HG02943 (cell line): Measurements from ENCODE around the gene BBS10.
"Not testable (repeated sequence)": the region's sequence is repeated elsewhere in the genome, so short reads cannot be mapped to it uniquely, and the experiment has no call there.

Source experiments
- ATAC-seq: cut with Tn5 transposase; IDR thresholded peaks from one replicate; pipeline ENCODE4 v1.9.1; 2021; ENCODE audit warnings: mild to moderate bottlenecking, low read depth, moderate library complexity; ENCODE audit not compliant: unreplicated experiment

The BBS10 gene

DNA sequence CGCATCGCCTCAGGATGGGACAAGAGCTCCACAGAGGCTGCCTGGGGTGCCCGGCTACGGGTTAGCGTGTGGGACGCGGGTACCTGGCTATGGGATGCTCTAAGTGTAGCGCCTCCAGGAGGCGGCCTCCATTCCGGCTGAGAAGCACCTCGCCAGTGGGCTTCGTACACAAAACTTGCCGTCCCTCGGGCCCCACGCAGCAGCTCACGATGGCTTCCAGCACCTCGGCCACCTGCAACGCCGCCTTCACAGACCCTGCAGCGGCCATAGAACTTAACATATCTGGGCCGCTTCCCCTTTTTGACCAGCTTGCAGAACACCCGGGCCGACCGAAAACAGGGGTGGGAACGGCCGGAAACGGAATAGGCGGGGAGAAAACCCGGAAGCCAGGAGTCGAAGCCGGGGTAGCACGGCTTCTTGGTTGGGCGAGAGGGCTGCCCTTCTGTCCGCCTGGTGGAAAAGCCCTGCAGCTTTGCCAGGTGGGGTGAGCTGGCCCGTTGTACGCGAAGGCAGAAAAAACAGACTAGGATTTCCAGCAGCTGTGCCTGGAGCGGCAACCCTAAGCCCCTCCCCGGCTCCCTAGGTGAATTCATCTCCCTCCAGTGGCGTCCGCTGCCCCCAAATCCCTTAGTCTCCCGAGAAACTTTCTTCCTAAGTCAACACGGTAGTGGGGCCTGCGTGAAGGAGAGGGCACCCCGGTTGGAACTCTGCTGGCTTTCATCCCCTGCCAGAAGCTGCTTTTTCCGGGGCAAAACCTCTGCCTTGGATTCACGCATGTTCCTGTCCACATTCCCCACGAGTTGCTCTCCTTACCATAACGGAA is at the start of gene BBS10:
TSS of gene BBS10 (minus strand) at position 337 of the 823 bp plus-strand sequence. CDS start at position 280, 57 bp downstream.
- peak; percentile 98 for ATAC-seq

DNA sequence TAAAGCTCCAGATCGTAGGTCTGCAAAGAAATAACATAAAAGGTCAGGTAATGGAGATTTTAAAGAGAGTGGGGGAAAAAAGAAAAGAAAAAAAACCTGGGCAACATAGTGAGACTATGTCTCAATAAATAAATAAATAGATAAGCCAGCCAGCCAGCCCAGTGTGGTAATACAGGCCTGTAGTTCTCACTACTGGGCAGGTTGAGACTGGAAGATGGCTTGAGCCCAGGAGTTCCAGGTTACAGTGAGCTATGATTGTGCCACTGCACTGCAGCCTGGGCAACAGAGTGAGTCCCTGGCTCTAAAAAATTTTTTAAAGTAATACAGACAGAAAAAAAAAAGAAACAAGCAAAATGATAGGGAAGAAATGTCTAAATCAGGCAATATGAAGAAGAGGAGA is 43.2 kb upstream of the BBS10 start:
- ATAC-seq: no peak

DNA sequence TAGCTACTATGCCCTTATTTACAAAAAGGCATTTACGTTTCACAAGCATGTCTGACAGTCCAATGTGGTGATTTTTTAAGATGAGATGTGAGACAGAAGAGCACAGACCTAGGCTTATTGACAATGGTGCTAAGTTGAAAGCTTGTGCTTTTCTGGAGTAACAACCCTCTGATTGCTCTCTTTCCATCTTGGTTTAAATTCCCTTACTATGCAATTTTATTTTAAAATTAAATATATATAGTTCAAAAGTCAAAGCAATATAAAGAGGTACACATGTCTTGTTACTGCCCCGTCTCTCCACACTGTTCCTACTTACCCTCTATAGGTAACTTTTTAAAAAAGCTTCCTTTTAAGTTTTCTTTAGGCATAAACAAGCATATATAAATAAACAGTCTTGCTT is 39.4 kb upstream of the BBS10 start:
- no peak for ATAC-seq

DNA sequence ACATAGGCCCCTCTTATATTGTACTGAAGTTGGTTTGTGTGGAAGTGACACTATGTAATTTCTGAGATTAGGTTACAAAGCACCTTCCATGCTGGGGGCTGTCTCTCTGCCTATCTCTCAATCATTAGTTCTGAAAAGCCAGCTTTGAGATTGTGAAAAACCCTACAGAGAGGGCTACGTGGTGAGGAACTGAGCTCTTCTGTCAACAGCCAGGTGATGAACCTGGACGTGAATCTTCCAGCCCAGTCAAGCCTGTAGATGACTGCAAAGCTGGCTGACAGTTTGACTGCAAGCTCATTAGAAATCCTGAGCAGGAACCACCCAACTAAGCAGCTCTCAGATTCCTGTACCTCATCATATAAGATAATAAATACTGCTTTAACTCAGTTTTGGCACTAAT is 36.3 kb upstream of the BBS10 start:
- no peak for ATAC-seq

DNA sequence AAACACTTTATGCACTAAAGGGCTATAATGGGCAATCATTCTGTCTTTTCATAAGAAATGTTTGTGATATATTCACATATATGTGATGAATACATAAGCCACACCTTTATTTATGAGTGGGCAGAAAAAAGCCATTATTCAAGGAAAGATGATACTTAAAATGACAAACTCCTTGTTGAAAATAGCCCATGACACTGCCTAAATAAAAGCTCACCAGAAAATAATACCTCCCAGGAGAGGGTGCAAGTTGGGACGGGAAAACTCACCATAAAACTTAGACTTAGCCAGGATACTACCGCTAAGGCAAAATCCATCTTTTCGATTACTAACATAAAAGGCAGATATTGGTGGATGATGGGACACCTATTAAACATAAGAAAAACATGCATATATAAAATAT is 35.8 kb upstream of the BBS10 start:
- no peak for ATAC-seq

DNA sequence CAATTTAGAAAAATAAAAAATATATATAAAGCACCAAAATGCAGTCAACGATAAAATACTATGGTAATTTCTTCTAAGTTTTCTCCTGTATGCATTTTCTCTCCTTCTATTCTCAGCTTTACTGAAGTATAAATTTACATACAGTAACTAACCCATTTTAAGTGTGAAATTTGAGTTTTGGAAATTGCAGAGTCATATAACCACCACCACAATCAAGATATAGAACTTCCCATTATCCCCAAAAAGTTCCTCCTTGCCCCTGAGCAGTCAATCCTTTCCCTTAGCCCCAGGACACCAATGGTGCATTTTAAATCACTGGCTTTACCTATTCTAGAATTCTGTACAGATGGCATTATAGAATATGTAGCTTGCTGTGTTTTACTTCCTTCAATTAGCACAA is 31.0 kb upstream of the BBS10 start:
- no peak for ATAC-seq

DNA sequence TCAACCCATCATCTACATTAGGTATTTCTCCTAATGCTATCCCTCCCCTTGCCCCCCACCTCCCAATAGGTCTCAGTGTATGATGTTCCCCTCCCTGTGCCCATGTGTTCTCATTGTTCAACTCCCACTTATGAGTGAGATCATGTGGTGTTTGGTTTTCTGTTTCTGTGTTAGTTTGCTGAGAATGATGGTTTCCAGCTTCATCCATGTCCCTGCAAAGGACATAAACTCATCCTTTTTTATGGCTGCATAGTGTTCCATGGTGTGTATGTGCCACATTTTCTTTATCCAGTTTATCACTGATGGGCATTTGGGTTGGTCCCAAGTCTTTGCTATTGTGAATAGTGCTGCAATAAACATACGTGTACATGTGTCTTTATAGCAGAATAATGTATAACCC is 28.7 kb upstream of the BBS10 start:
- not testable (repeated sequence) for ATAC-seq

DNA sequence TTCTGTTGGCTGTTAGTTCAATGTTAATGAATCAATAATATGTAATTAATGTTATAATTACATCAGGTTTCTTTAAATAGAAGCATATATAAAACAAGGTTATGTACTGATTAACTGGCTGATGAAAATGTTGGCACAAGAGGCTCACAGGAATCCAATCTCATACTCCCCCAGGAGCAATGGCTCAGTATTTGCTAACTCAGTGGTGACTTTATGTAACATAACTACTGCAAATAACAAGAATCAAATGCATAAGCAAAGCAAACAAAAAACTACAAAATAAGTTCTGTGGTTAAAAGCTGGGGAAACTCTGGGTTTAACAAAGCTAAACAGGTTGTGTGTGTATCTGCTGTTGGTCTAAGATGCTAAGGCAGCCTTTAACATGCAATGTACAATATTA is 27.7 kb upstream of the BBS10 start:
- ATAC-seq: no peak

DNA sequence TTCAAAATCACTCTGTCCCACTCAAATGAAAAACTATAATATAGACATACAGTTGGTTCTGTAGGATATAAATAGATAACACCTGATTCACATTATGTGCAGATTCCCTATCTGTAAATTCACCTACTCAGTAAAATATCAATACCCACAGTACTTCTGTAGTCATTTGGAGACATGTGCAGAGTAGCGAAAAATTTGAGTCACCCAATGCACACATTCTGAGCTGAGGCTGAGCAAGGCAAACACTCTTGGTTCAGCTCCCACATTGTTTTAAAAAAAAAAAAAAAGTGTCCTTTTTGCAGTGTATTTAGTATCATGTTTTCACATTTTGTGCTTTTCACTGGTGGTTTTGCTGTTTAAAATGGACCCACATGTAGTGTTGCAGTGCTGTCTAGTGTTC is 27.3 kb upstream of the BBS10 start:
- ATAC-seq: no peak

DNA sequence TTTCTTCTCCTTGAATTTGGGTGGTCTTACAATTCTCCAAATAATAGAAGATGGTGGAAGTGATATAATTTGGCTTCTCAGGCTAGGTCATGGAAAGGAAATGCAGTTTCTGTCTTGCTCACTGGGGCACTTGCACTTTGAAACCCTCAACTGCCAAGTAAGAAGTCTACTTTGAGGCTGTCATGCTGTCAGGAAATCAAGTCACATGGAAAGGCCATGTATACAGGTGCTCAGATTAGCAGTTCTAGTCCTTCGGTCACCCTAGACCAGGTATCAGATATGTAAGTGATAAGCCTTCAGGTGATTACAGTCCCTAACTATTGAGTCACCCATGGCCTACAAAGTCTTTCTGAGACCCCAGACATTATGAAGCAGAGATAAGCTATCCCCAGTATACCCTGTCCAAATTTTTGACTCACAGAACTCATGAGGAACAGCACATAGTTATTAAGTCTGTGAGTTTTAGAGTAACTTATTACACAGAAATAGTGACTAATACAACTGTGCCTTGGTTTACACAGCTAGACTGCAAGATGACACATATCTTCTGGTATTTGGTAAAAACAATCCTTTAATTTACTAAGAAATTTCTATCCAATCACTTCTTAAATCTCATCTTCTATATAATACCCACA is 26.3 kb upstream of the BBS10 start:
- no peak for ATAC-seq

DNA sequence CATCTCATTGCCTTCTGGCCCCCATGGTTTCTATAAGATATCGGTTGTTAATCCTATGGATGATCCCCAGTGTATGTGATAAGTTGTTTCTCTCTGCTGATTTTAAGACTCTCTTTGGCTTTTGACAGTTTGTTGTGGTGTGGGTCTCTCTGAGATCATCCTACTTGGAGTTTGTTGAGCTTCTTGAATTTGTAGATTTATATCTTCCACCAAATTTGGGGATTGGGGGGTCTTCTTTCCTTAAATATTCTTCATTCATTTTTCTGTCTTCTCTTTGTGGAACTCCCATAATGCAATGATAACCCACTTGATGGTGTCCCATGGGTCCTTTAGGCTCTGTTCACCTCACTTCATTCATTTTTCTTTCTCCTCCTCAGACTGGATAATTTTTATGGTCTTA is 20.0 kb upstream of the BBS10 start:
- no peak for ATAC-seq

DNA sequence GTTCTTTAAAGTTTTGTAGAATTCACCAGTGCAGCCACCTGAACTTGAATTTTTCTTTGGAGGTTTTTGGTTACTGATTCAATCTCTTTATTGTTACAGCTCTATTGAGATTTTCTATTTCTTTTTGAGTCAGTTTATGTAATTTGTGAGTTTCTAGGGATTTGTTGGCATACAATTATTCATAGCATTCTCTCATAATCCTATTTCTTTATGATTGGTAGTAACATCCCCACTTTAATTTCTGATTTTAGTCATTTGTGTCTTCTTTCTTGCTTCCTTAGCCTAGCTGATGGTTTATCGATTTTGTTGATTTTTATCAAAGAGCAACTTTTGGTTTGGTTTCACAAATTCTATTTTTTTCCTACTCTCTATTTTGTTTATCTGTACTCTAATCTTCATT is 17.9 kb upstream of the BBS10 start:
- no peak for ATAC-seq

DNA sequence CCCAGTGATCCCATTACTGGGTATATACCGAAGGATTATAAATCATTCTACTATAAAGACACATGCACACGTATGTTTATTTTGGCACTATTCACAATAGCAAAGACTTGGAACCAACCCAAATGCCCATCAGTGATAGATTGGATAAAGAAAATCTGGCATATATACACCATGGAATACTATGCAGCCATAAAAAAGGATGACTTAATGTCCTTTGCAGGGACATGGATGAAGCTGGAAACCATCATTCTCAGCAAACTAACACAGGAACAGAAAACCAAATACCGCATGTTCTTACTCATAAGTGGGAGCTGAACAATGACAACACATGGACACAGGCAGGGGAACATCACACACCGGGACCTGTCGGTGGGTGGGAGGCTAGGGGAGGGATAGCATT is 15.9 kb upstream of the BBS10 start:
- ATAC-seq: not testable (repeated sequence)

DNA sequence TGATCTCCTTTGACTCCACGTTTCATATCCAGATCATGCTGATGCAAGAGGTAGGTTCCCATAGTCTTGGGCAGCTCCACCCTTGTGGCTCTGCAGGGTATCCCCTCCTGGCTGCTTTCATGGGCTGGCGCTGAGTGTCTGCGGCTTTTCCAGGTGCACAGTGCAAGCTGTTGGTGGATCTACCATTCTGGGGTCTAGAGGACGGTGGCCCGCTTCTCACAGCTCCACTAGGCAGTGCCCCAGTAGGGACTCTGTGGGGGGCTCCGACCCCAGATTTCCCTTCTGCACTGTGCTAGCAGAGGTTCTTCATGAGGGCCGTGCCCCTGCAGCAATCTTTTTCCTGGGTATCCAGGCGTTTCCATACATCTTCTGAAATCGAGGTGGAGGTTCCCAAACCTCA is 12.1 kb upstream of the BBS10 start:
- ATAC-seq: no peak

DNA sequence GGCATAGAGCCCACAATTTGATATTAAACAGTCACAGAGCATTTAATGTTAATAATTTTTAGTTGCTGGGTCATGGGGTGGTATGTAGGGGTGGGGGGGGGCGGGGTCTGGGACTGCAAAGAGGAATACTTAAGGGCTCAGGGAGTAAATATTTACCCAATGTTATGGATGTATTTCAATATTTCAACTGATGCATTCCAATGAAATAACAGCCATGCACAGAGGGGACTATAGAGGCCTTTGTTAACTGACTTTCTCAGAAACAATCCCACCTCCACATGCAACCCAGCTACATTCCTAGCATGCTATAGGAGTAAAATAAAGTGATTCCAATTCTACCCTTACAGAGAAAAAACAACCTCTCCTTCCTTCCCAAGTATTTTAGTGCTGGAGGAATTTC is 7.9 kb upstream of the BBS10 start:
- ATAC-seq: no peak

DNA sequence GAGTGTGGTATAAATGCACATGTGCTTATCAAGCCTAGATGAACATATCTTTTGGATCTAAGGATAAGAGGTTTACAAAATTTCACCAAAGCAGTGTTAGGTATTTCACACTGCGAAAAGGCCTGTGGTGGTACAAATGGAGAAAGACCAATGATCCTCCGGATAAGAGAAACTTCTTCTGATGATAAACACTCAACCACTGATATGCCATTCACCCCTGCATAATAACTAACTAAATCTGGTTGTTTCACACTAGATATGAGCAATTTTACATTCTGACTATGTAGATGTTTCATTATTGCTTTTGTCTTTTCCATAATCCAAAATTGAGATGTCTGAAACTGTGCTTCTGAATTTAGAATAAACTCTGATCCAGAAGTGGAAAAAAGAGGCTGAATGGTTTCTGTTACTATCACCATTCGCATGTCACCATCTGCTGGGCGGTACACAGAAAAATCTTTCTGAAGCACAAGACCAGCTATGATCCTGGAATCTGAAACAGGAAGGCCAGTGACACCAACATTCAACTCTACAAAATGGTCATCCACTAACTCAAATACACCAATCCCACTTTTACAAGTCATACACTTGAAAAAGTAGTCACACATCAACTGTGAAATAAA is 1.3 kb downstream of the BBS10 start:
- ATAC-seq: no peak

DNA sequence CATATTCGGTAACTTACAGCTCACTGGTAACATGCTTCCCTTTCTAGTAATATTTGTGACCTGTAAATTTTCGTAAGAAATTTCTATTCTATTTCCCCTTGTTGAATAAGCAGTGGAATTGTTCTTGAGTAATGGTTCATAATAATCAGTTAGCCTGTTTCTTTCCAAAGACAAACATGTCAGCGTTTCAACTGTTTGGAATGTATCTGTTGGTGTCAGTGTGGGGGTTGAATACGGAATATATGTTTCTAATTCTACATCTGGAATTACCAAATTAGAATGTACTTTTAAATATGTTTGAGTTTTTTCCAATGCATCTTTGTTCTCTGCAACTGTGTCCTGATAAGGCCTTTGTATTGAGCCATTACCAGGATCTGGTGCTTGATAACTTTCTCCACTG is 2.0 kb downstream of the BBS10 start:
- ATAC-seq: no peak

DNA sequence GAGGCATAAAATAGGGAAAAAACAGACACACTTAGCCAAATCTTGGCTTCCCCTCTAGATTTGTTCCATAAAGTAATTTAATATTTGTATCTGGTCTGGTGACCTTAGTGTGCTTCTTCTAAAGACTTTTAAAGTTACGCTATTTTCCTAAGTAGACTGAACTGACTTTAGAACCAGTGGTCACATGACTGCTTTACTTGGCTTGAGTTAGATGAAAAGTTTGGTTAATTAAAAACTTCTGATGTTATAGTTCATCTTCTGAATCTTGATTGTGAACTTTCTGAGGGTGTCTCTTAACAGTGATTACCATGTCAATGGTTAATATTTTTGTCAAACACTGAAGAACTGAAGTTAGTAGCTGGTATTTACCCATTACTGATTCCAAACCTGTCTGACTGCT is 2.6 kb downstream of the BBS10 start:
- ATAC-seq: no peak

DNA sequence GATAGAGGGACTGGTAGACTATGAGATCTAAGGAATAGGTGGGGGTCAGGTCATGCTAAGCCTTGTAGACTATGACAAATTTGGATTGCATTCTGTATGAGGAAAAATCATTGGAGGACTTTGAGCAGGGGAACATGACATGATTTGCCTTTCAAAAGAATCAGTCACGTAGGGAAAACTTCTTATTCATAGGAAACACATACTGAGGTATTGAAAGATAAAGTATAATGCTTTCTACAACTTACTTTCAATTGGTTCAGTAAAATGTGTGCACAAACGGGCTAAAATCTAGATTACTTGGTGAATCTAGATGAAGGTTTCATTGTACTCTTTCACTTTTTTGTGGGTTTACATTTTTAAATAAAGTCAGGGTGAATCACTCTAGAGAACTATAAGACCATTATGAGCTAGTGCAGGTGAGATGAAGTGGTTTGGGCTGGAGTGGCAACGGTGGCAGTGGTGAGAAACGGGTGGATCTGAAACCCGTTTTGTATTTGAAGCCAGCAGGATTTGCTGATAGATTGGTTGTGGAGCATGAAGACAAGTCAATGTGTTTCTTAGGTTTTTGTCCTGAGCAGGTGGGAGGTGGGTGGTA is 6.7 kb downstream of the BBS10 start:
- no peak for ATAC-seq

DNA sequence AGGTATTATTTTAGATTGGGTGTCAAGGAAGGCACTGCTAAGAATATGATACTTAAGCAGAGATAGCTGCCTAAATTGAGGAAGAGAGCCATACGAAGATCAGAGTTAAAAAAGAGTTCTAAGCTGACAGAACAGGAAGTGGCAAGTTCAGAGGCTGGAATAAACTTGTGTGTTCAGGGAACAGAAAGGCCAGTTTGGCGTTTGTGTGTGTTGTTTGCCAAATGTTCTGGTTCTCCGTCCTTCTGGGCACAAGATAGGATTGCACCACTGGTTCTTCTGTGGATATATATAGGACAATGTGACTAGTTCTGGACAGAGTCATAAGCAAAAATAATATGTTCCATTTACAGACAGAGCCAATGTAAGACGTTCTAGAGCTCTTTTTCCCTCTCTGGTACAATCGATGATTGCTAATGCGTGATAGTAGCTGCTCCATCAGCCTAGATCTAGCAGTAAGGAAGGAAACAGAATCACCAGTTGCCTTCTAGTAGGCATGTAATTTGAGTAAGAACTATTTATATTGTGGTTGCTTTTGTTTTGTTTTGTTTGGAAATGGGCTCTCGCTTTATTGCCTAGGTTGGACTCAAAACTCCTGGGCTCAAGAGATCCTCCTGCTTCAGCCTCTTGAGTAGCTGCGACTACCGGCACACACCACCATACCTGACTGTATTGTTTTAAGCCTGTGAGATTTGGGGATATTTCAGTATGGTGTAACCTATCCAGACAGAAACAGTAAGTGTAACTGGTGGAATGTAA is 7.4 kb downstream of the BBS10 start:
- no peak for ATAC-seq

DNA sequence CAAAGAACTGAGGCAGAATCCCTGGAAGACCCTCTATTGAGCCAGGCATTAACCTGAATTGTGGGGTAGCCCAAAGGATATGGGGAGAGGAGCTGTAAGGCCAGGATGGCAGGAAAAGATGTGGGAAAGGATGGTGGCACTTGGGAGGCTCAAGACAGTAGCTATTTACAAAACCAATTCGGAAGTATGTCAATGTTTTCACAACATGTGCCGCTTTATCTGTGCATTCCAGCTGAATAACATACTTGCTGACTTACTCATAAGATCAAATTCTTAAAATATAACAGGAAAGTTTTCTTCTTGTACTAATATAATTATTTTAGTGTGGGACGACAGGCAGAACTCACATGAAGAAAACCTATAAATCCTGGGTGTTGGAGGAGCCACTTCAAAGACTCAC is 10.6 kb downstream of the BBS10 start:
- ATAC-seq: no peak
